Stimulated activated CD4-positive, alpha-beta T cell treated with anti-CD3 and anti-CD28 coated beads, Interleukin-1b, Interleukin-23, amount 100 ng/mL, for 24 hours (primary cell): ENCODE results near the gene RDH12.
"Not testable (repeated sequence)": the region's sequence is repeated elsewhere in the genome, so short reads cannot be mapped to it uniquely, and the experiment has no call there.

Experiments used
- DNase-seq, 4 experiments: peaks; one replicate each; pipeline ENCODE4 v3.0.0-alpha.2; 2020; ENCODE audit warnings: low read depth in 4 of 4, low spot score in 1 of 4

RDH12 gene

DNA sequence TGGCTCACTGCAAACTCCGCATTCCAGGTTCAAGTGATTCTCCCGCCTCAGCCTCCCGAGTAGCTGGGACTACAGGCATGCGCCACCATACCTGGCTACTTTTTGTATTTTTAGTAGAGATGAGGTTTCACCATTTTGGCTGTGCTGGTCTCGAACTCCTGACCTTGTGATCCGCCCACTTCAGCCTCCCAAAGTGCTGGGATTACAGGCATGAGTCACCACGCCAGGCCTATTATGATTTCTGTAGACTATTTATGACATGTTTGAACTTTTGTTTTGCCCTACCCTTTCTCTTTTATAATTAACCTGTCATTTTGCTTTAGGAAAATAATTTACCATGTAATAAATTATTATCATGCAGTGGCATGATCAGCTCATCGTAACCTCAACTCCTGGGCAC lies at the start of gene RDH12:
Gene RDH12 (plus strand): TSS at position 395 of the 400 bp plus-strand sequence. CDS start 20,757 bp downstream, outside the sequence.
- not testable (repeated sequence) for DNase-seq

DNA sequence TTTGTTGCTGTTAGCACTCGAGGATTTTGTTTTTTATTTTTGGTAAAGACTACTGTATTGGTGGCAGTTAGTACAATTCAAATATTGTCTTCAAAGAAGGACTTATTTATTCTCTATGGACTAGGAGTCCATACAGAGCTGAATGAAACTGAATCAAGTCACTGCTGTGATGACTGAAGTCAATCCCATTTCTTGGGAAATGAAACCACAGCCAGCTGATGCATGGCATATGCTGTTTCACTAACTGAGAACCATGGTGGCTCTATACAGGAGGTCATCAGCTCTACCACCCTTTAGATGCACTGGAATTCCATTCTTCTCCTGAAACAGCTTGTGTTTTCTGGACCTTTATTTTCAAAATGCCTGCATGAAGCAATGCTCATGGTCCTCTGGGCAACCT lies 49.5 kb upstream of the RDH12 start:
- DNase-seq, result no peak

DNA sequence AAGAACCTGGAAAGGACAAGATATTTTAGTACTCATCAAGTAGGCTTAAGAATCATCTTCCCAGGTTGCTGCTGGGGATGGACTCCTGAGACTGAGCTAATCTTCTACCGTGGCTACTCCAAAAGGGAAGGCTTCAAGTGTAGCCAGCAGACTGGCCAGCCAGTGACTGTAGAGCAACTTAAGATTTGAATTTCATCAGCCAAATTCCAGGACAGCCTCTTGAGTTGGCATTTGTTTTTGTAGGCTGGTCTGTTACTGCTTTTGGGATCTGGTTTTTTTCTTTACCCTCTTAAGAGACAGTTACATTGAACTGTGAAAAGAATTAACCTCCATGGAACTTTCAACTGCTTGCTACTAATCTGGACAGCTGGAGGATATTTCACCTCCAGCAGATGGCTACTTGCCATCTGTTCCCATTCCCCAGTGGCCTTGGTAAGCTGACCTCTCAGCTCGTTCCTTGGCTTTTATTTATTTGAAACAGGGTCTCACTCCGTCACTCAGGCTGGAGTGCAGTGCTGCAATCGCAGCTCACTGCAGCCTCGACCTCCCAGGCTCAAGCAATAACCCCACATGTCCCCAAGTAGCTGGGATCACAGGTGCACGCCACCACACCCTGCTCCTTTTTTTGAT lies 47.9 kb upstream of the RDH12 start:
- no peak for DNase-seq

DNA sequence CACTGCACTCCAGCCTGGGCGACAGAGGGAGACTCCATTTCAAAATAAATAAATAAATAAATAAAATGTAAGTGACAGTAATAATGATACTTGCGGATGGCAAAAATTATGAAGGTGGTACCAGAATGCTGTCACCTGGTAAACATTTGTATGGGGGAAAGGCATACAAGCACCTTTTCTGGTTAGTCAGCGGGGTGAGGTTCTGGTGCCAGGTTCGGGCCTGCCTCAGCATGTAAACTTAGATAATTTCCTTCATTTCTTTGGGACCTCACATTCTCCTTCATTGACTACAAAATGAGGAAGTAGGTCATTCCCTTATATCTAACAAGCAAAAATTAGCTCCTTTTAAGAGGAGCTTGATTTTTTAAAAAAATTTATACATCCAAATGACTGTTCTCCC lies 38.1 kb upstream of the RDH12 start:
- no peak for DNase-seq

DNA sequence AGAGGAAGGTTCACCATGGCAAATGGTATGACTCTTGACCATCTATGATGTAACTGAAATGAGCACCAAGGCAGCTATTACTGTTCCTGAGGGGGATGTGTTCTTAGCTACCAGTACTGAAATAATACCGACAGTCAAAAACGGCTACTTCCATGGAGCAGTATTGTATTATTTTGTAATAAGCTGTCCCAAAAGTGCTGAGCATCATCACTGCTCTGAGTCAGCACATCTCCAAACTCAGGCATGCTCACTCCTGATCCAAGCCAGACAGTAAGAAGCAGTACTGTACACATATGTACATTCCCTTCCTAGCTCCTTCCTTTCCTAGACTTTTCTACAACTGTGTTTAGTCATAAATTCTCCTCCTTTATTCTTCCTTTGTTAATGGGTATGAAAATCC lies 35.8 kb upstream of the RDH12 start:
- no peak for DNase-seq

- DNase-seq, result no peak
These were observed 34.8 kb upstream of the RDH12 start for GRCh38 chr14:67666750-67667449.

DNA sequence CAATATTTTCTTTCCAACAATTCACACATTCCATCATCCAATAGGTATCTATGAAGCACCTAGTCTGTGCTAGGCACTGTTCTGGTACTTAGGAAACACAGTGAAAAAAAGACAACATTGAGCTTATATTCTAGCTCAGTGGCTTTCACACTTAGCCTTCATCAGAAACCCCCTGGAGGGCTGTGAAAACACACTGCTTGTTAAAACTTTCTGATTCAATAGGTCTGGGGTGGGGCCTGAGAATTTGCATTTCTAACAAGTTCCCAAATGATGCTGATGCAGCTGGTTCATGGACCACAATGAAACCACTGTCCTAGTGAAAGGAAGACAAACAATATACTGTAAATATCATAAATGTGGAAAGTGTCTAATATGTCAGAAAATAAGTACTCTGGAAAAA lies 33.1 kb upstream of the RDH12 start:
- DNase-seq, result no peak

GRCh38 chr14:67673451-67673850 lies 28.2 kb upstream of the RDH12 start:
- DNase-seq, result no peak

GRCh38 chr14:67674139-67674479 lies 27.6 kb upstream of the RDH12 start:
- peak in 3 of 4 experiments; percentile 20 to 57 (median 33) for DNase-seq

GRCh38 chr14:67674480-67675218 lies 27.0 kb upstream of the RDH12 start, which contains the start of gene VTI1B:
VTI1B (minus strand) TSS chr14:67674632; CDS start chr14:67674489, 143 bp downstream.
- DNase-seq, result peak; percentile 51 to 68 (median 55)

GRCh38 chr14:67675219-67675582 lies 26.5 kb upstream of the RDH12 start:
- DNase-seq, result no peak

- no peak for DNase-seq
These were observed 22.7 kb upstream of the RDH12 start for GRCh38 chr14:67679006-67679405.

- no peak for DNase-seq
These were observed 21.5 kb upstream of the RDH12 start for GRCh38 chr14:67680121-67680602.

GRCh38 chr14:67680941-67681340 lies 20.7 kb upstream of the RDH12 start:
- DNase-seq, result no peak

GRCh38 chr14:67683842-67684241 lies 17.8 kb upstream of the RDH12 start:
- DNase-seq, result no peak

DNA sequence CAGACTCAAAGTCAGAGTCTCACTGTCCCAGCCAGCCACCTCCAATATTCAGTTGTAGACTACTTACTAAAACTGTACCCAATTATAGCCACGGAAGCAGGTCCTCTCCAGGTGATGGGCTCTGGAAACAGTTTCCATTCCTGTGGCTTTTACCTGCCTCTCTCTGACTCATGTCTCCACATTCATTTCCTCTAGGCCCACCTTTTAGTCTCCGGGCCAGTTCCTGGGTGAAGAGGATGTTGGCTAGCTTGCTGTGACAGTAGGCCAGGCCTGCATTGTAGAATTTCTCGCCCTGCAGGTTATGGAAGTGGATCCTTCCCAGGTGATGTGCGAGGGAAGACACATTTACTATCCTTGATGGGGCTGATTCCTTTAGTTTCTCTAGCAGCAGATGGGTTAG lies 11.7 kb upstream of the RDH12 start:
- no peak for DNase-seq

DNA sequence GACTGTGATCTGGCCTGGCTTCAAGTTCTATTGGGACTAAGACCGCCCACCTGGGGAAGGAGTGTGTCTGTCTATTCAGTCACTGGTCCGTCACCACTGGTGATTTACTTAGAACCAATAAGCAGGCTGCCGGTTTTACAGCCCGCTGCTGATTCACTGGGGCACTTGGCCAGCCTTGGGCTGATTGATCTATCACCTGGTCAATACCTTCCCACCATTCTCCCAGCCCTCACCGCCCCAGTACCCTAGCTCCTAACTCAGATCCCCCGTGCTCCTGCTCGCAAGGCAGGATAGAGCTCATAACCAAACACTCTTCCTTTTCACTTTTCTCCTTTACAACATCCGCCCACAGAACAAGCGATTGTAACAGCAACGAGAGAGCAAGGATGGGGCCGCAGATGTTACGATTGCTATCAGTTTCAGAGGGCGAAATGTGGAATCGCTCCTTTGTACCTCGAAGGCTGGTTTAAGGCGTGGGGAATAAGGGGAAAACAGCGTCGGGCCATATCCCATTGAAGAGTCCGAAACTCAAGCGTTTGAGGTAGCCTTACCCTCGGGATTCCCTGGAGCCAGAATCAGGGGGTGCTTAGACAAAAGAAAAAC lies 6.8 kb upstream of the RDH12 start:
- DNase-seq, result peak; percentile 38 to 76 (median 53)

DNA sequence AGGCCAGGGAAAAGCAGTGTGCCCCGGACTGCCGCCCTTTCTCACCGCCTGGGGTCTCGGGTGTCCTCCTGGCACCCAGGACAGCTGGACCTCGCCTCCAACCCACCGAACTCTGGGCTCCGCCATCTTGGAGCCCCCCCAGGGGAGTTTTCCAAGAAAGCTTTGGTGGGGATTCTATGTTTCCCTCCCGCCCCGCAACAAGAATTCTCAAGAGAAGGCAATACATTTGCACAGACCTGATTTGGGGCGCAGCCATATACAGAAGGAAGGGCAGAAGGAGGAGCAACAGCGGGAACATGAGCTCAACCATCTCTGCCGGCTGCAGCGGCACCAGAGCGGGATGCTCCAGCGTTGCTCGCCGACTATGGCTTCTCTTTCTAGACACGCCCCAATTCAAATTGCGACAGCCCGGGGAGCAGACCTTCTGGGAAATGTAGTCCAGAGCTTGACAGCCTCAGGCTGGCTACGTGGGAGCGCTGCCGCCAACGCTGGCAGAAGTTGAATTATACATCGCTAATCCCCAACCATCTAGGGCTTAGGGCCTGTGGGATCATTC lies 6.2 kb upstream of the RDH12 start, which contains the start of gene RDH11:
Gene RDH11 (minus strand): TSS at position 371 of the 556 bp plus-strand sequence. CDS start 61 bp downstream, at position 310.
- peak; percentile 38 to 78 (median 68) for DNase-seq

DNA sequence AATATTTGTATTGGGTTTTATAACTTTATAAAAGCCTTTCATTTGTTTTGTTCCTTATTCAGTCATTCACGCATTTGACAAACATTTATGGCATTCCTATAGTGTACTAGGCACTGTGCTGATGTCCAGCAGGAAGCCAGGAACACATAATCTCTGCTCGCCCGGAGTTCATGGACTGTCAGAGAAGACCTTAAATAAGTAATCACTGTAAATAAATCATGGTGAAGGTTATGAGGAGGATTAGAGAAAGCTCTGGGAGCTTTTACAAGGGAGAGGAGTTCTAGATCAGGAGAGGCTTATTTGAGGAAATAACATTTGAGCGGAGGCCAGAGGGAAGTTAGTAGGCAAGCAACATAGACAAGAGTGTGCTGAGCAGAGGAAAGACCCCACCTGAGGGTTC lies 4.7 kb upstream of the RDH12 start:
- no peak for DNase-seq

- no peak for DNase-seq
These were observed 3.5 kb upstream of the RDH12 start for GRCh38 chr14:67698179-67698578.

DNA sequence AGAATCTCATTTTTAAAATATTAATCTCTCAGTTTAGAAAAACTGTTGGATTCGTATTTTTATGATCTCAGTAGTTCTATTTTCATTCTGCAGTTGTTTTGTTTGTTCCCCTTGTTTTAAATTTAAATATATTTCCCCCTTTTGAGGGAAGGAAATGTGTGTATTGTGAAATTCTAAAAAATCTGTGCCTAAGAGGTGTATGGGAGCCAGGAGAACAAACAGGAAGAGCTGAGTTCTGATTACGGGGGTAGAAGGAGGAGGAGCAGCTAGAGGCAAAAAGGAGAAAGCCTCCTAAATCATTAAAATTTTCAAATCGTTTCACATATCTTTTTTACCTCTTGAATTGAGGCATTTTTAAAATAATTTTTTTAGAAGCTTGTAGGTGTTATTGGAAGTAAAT lies 2.3 kb downstream of the RDH12 start:
- DNase-seq, result no peak
